GM19240 (cell line): Measurements from ENCODE around the gene IQCH.
"Not testable (repeated sequence)": the region's sequence is repeated elsewhere in the genome, so short reads cannot be mapped to it uniquely, and the experiment has no call there.

Source experiments
- DNase-seq: peaks from one replicate; pipeline ENCODE4 v3.0.0; 2011; ENCODE audit warnings: low spot score; ENCODE audit not compliant: insufficient read length

The IQCH gene

DNA sequence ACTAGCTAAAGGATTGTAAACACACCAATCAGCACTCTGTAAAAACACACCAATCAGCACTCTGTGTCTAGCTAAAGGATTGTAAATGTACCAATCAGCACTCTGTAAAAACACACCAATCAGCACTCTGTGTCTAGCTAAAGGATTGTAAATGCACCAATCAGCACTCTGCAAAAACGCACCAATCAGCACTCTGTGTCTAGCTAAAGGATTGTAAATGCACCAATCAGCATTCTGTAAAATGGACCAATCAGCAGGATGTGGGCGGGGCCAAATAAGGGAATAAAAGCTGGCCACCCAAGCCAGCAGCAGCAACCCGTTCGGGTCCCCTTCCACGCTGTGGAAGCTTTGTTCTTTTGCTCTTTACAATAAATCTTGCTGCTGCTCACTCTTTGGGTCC, 8.0 kb upstream of the IQCH start:
- DNase-seq, result not testable (repeated sequence)

DNA sequence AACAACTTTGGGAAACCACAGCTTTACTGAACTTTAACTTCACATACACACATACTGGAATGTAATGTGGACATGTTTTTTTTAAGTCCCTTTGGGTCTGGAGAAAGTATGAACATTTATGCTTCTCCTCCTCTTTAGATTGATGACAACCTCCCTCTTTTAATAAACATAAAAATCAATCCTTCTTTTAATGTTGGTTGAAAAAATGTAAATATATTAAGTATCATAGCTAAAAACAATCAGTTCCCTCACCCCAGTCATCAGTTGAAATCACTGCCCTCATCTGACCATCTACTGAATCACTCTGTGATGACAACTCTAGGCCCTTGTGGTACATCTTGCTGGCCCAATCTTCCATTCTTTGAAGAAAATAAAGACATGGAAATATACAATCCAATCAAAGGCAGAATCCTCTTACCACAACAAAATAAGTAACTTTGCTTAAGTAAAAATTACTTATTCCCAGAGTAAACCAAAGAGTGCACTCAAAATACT, 6.5 kb upstream of the IQCH start:
- DNase-seq, result no peak

DNA sequence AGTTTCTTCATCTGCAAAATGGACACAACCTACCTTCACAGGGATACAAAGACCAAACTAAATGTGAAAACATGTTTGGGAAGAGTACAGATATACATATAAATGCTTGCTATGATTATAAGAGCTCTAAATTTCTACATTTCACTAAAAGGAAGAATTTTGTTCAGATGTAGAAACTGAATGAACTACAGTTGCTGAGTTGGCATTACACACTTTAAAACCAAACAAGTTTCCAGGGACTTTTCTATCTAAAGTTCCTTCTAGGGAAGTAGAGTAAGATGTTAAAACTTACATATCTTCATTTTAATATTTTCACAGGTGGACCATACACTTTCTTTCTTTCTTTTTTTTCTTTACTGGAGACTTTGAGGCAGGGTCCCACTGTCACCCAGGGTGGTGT, 4.8 kb upstream of the IQCH start:
- no peak for DNase-seq

DNA sequence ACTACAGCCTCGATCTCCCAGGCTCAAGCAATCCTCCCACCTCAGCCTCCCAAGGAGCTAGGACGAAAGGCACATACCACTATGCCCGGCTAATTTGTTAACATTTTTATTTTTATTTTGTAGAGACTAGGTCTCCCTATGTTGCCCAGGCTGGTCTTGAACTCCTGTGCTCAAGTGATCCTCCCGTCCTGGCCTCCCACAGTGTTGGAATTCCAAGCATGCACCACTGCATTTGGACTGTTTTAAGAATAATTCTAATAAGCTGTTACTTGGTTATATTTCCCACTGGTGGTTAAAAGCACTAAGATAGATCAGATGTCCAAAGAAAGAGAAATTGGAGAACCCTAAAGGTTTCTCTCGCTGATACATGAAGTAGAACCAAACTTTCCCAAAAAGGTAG, 3.3 kb upstream of the IQCH start:
- no peak for DNase-seq

DNA sequence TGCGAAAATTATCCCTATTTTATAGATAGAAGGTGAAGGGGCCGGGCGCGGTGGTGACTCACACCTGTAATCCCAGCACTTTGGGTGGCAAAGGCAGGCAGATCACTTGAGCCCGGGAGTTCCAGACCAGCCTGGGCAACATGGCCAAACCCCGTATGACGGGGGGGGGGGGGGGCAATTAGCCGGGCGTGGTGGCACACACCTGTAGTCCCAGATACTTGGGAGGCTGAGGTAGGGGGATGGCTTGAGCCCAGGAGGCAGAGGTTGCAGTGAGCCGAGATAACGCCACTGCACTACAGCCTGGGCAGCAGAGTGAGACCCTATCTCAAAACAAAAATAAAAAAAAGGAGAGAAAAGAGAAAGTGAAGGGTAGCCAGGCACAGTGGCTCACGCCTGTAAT, 1.5 kb upstream of the IQCH start:
- no peak for DNase-seq

DNA sequence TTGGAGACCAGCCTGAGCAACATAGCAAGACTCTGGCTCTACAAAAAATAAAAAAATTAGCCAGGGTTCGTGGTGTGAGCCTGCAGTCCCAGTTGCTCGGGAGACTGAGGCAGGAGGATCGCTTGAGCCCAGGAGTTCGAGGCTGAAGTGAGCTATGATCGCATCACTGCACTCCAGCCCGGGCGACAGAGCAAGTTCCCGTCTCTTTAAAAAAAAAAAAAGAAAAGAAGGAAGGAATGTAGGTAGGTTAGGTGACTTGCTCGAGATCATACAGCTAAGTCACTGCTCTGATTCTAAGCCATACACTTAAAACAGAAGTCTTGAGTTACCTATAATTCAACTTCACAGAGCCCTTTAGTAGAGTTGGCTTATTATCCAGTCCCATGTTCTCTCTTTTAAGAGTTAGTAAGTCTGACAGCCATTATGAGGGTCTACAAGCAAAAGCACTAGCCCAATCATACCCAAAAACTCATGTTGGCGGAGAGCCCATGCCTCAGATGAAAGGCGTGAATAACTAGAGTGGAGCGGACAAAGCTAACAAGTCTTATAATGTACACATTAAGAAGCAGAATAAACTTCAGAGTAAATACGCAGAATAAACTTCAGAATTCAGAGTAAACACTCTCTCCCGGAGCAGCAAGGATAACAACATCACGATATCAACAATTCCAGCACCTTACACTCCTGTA, 893 bp upstream of the IQCH start:
- no peak for DNase-seq

DNA sequence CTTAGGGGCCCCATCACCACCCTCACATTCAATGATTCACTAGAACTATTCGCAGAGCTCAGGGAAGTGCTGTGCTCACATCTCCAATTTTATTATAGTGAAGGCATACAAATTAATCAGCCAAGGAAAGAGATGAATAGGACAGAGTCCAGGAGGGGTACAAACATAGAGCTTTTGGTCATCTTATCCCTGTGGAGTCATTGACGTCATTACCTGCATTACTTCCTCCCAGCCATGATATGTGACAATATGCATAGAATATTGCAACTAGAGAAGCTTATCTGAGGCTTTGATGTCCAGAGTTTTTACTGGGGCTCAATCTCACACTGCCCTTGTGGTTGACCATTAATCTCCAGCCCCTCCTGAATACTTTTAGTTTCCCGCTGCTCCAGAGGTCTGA, 1.5 kb downstream of the IQCH start:
- no peak for DNase-seq

DNA sequence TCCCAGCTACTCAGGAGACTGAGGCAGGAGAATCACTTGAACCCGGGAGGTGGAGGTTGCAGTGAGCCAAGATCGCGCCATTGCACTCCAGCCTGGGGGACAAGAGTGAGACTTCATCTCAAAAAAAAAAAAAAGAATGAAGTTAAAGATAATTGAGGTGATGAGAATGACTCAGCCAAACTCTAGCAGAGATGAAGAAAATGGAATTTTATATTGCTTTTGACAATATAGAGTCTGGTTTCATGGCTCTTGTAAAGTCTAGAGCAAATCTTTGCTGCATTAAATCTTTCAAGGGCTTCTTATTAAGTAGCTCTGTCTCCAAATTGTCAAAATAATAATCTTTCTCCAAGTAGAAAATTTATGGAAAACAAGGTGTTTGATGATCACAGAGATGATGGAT, 3.8 kb downstream of the IQCH start:
- DNase-seq, result not testable (repeated sequence)

DNA sequence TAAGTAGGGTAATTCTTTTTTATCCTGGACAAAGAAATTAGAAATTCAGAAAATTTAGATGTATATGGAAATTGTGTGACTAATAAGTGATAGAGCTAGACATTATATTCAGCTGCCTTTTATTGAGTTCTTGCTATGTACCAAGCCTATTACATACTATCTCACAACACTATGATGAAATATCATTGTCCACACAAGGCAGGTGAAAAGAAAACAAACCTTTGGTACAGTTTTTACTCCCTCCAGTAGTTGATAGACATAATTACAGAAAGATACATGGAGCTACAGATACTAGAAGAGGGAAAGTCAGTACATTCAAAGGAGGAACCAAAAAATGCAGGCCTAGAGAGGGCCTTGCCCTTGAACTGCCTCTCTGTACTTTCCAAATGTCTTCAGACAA, 4.8 kb downstream of the IQCH start:
- DNase-seq, result no peak

DNA sequence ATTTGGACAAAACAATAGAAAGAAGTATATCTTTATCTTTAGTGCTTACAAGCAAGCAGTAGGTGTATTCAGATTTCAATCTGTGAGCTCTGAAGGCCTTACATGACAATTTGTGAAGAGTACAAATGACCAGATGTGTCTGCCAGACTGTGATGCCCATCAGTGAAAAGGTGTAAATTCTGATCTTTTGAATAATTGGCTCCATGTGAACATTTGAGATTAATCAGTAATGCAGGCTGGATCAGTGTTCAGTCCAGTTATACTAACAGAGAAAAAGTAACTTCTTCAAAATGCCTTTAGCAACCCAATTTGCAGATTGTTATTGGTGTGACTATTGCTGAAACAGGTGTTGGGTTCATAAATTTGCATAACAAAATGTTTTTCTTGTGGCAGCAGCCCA, 5.2 kb downstream of the IQCH start:
- no peak for DNase-seq

DNA sequence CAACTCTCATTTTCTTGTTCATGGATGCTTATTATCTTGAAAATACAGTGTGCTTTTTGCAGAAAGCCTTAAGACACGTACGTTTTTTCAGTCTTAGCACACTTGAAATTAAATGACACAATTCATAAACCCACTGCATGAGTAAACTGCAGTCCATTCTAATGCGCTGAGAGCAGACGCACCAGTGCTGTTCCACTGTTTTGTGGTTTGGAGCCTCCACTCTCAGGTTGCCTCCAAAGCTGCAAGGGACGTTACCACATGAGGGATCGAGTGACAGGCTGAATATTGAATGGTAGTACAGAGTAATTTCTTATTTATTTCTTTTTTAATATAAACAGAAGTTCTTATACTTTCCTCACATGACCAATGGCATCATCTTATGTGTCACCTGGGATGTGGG, 12.3 kb downstream of the IQCH start:
- no peak for DNase-seq

DNA sequence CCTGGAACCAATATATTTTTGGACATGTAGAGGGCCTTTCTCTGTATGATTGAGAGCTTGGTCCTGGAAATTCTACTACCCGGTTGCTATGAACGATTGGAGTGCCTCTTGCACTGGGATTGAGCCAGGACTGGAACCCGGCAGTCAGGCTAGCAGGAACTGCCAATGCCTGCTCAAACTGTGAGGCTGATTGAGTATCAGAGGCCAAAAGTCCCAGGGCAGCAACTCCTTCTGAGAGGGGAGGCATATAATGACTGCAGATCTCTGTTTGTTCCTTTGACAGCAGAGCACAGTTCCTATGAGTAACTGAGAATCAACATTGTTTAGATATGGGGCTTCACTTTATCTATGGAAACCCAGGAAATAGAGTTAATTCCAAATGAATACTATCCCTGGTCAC, 12.9 kb downstream of the IQCH start:
- no peak for DNase-seq

DNA sequence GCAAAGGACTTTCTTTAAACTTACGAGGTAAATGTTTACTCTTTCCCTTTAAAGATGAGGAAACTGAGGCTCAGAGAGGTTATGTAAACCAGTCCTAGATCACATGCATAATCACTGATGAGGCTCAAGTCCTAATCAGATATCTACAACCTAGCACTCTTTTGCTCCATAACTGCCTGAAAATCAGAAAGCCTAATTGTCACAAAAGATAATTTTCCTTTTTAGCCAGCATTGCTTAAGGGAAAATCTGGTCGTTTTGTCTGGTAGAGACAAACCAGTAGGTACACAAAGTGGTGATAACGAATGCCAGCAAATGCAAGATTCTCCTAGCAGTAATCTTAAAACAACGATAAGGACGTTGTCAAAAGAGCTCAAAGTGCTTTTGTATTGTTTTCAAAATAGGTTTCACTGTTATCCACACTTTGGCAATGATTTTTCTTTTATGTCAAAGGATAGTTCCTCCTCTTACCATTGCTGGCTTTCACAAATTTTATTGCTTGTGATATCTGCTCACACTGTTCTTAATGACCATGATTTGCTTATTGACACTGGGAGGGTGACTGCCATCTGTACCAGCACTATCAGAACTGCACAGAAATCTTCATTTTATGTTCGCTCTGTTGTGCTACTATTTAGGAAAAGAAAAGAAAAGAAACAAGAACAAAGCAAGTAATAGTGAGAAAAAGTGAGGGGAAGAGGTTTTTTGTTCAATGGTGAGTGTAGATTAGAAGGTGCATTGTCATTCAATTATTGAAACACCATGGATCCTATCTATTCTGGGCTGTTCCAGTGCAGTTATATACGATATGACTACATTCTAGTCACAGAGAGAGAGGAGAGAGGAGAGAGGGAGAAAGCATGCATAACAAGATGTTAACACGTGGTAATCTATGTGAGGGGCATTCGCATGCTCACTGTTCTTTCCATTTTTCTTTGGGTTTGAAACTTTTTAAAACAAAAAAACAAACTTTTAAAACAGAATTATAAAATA, 13.7 kb downstream of the IQCH start:
- DNase-seq, result no peak

DNA sequence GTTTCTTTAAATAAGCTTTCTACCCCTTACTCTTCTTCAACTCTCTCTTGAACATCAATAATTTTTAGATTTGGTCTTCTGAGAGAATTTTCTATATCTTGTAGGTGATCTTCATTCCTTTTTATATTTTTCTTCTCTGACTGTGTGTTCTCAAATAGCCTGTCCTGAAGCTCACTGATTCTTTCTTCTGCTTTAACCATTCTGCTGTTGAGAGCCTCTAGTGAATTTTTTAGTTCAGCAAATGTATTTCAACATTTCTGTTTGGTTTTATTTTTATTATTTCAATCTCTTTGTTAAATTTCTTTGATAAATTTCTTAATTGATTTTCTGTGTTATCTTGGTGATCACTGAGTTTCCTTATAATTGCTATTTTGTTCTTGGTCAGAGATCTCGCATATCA, 19.6 kb downstream of the IQCH start:
- no peak for DNase-seq

DNA sequence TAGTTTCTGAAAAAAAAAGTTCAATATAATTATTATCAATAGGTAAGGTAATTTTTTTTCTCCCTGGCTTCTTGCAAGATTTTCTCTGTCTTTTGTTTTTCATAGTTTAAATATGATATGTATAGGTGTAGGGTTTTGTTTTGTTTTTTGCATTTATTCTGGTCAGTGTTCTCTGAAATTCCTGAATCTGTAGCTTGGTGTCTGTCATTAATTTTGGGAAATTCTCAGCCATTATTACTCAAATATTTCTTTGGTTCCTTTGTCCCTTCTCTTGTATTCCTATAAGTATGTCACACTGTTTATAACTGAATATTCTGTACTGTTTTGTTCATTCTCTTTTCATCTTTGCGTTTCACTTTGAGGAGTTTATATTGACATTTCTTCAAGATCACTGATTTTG, 22.1 kb downstream of the IQCH start:
- DNase-seq, result no peak

DNA sequence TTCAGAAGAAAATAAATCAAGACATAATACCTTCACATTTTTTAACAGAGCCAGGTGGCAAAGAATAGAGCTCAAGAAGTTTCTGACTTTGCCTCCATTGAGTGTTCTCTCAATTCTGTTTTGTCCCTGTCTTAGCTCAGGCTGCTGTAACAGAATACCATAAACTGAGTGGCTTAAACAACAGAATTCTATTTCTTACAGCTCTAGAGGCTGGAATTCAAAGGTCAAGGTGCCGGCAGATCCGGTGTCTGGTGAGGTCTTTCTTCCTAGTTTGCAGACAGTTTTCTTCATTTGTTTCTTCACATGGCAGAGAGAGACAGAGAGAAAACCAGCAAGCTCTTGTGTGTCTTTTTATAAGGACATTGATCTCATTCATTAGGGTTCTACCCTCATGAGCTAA, 25.6 kb downstream of the IQCH start:
- no peak for DNase-seq

DNA sequence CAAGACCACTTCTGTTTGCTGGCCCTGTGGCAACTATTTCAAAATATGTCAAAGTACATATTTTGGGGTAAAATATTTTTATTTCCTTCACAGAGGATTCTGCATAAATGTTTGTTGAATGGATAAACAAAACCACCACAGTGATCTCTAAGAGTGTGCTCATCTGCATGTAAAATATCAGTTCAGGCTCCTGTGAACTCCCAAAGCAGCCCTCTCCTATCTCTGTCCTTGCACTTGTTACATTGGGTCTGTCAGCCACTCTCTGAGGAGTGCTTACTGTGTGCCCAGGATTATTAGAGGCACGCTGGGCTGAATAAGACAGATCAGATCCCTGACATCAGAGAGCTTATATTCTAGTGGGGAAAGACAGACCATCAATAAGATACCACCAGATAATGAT, 27.1 kb downstream of the IQCH start:
- DNase-seq, result no peak

DNA sequence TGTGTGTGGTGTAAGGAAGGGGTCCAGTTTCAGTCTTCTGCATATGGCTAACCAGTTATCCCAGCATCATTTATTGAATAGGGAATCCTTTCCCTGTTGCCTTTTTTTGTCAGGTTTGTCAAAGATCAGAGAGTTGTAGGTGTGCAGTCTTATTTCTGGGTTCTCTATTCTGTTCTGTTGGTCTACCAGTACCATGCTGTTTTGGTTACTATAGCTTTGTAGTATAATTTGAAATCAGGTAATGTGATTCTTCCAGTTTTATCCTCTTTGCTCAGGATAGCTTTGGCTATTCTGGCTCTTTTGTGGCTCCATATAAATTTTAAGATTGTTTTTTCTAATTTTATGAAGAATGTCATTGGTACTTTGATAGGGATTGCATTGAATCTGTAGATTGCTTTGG, 31.0 kb downstream of the IQCH start:
- not testable (repeated sequence) for DNase-seq

DNA sequence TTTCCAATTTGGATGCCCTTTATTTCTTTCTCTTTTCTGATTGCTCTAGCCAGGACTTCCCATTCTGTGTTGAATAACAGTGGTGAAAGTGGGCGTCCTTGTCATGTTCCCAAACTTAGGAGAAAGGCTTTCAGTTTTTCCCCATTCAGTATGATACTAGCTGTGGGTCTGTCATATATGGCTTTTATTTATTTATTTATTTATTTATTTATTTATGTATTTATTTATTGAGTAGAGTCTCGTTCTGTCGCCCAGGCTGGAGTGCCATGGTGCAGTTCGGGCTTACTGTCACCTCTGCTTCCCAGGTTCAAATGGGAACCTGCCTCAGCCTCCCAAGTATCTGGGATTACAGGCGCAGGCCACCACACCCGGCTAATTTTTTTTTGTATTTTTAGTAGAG, 31.8 kb downstream of the IQCH start:
- not testable (repeated sequence) for DNase-seq

DNA sequence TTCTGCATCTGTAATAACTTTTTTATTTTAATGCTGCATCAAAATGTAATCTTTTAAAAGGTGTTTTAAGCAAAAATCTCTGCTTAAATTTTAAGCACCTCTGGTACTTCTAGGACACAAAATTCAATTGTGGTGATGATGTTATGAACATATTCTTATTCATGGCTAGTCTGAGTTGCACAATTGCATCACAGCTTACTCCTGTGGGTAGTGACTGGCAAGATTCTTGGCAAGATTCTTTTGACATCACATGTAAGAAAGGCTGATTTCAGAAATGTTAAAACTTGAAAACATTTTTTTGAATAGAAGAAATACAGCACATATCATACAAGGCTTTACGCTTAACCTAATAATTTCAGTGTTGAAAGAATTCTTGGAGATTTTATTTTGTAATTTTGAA, 35.7 kb downstream of the IQCH start:
- DNase-seq, result no peak

DNA sequence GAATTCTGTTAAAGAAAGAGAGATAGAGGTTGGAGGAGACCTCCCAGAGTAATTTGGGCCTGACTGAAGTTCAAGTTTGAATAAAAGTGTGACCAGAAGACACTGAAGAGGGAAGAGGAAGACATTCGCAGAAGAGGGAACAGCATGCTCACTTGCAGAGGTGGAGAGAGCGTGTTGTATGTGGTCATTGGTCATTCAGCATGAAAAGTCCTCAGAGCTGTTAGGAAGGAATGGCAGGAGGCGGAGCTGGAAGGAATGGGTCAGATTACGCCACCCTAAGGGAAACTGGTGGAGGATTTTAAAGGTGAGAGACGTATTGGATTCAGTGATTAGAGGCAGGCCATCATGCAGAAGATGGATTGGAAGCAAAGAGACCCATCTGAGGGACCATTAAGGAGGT, 41.6 kb downstream of the IQCH start:
- DNase-seq, result no peak

DNA sequence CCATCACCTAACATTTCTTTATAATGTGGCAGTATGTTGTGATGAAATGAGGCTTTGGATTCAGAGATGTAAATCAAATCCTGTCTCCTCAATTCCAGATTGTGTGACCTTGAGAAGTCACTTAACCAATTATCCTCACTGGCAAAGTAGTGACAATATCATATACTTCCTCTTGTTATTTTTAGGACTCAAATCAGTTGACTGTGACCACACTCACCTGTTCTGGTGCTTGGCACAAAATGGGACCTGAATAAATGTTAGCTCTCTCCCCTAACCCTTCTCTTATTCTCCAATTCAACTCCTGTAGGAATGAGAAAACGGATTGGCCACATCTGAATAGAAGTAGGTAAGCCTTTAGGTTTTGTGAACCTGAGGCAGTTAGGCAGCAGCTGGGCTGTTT, 42.1 kb downstream of the IQCH start:
- no peak for DNase-seq
